HCT116 (cell line): ENCODE results near the gene HGFAC.

Source experiments
- EZH2 ChIP-seq: fragments of 200-600 bp; sonication (generic); IDR thresholded peaks from 2 replicates; pipeline ENCODE4 v1.6.1; 2017; ENCODE audit warnings: antibody characterized with exemption, mixed run types
- JUND ChIP-seq: IDR thresholded peaks from 2 replicates; pipeline ENCODE4 v1.6.1; 2012
- POLR2A ChIP-seq: IDR thresholded peaks from 2 replicates; pipeline ENCODE4 v1.7.0; 2011; ENCODE audit warnings: borderline replicate concordance; ENCODE audit not compliant: insufficient read depth, insufficient read length; ENCODE audit errors: extremely low read depth
- POLR2AphosphoS5 ChIP-seq: IDR thresholded peaks from 2 replicates; pipeline ENCODE4 v1.6.1; 2011; ENCODE audit warnings: mild to moderate bottlenecking, low read depth, low read length, moderate library complexity
- RAD21 ChIP-seq: IDR thresholded peaks from 2 replicates; pipeline ENCODE4 v1.6.1; 2012; ENCODE audit warnings: low read depth, mild to moderate bottlenecking
- ZFX ChIP-seq: fragments of 450-650 bp; IDR thresholded peaks from 2 replicates; pipeline ENCODE4 v1.6.1; 2017
- ZNF274 ChIP-seq: fragments of 200-500 bp; sonication (Bioruptor generic); IDR thresholded peaks from 2 replicates; pipeline ENCODE4 v1.6.1; 2014; ENCODE audit warnings: mild to moderate bottlenecking, low read depth, low read length, inconsistent platforms
- TF ChIP-seq, protein P1 (sequence below): IDR thresholded peaks from 2 replicates; pipeline ENCODE4 v1.6.1; 2011; ENCODE audit warnings: mild to moderate bottlenecking, low read length, moderate library complexity; ENCODE audit not compliant: insufficient replicate concordance; ENCODE audit errors: extremely low read depth
- TF ChIP-seq, protein P2 (sequence below), 3 experiments: fragments of 200-600 bp in 1 of 3; sonication (generic) in 1 of 3; IDR thresholded peaks in 2 of 3; conservative IDR thresholded peaks in 1 of 3; 2 replicates each; pipeline ENCODE4 v1.5.1; 2012 to 2017; ENCODE audit warnings: low read depth in 2 of 3, low read length in 2 of 3, antibody characterized with exemption in 1 of 3, borderline replicate concordance in 1 of 3, control low read depth in 1 of 3, mild to moderate bottlenecking in 1 of 3, mixed read lengths in 1 of 3, mixed run types in 1 of 3, moderate library complexity in 1 of 3; ENCODE audit not compliant: insufficient read depth in 1 of 3

DNA sequence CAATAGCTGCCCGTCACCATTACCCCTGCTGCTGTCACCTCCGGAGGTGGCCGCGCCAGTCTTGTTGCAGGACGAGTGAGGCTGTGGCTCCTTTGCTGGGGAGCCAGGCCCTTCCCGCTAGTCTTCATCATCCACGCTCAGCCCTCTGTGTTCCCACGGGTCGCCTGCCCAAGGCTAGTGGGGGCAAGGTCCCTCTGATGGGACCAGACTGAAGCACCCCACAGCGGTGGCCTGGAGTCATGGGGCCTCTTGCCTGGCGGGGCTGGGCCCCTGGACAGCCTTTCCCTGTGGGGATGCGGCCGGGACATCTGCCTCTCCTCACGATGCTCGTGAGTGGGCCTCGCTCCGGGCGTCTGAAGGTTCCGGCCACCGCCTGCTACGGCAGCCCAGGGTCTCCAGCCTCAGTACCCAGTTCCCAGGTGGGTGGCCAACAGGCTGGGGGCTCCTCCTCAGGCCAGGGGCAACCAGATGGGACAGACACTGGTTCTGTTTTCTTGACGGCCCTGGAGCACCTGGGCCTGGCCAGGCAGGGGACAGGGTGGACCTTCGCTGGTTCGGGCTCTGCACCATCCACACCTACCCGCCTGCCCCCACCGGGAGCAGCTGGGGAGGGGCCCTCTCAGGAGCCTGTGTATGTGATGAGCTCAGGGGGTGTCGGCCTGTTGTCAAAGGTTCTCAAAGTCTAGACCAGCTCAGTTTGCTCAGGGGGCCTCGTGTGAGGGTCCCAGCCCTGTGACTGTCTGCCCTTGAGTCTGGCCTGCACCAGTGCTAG is 53.6 kb downstream of the HGFAC start:
- TF ChIP-seq, protein P1, sequence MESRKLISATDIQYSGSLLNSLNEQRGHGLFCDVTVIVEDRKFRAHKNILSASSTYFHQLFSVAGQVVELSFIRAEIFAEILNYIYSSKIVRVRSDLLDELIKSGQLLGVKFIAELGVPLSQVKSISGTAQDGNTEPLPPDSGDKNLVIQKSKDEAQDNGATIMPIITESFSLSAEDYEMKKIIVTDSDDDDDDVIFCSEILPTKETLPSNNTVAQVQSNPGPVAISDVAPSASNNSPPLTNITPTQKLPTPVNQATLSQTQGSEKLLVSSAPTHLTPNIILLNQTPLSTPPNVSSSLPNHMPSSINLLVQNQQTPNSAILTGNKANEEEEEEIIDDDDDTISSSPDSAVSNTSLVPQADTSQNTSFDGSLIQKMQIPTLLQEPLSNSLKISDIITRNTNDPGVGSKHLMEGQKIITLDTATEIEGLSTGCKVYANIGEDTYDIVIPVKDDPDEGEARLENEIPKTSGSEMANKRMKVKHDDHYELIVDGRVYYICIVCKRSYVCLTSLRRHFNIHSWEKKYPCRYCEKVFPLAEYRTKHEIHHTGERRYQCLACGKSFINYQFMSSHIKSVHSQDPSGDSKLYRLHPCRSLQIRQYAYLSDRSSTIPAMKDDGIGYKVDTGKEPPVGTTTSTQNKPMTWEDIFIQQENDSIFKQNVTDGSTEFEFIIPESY = no peak
- no peak for TF ChIP-seq POLR2AphosphoS5
- no peak for TF ChIP-seq JUND
- no peak for TF ChIP-seq POLR2A
- no peak for TF ChIP-seq ZNF274
- TF ChIP-seq, protein P2, sequence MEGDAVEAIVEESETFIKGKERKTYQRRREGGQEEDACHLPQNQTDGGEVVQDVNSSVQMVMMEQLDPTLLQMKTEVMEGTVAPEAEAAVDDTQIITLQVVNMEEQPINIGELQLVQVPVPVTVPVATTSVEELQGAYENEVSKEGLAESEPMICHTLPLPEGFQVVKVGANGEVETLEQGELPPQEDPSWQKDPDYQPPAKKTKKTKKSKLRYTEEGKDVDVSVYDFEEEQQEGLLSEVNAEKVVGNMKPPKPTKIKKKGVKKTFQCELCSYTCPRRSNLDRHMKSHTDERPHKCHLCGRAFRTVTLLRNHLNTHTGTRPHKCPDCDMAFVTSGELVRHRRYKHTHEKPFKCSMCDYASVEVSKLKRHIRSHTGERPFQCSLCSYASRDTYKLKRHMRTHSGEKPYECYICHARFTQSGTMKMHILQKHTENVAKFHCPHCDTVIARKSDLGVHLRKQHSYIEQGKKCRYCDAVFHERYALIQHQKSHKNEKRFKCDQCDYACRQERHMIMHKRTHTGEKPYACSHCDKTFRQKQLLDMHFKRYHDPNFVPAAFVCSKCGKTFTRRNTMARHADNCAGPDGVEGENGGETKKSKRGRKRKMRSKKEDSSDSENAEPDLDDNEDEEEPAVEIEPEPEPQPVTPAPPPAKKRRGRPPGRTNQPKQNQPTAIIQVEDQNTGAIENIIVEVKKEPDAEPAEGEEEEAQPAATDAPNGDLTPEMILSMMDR (IDR thresholded peaks at IDR 0.05 in 2 of 3, conservative IDR thresholded peaks at IDR 0.05 in 1 of 3; ENCODE audit: borderline replicate concordance in 1 of 3, insufficient read depth in 1 of 3, low read depth in 2 of 3, low read length in 2 of 3) = no peak
- no peak for TF ChIP-seq EZH2
- TF ChIP-seq RAD21 = no peak
- TF ChIP-seq ZFX = no peak
